ENCODE results near the gene MAP4.

MAP4 gene

DNA sequence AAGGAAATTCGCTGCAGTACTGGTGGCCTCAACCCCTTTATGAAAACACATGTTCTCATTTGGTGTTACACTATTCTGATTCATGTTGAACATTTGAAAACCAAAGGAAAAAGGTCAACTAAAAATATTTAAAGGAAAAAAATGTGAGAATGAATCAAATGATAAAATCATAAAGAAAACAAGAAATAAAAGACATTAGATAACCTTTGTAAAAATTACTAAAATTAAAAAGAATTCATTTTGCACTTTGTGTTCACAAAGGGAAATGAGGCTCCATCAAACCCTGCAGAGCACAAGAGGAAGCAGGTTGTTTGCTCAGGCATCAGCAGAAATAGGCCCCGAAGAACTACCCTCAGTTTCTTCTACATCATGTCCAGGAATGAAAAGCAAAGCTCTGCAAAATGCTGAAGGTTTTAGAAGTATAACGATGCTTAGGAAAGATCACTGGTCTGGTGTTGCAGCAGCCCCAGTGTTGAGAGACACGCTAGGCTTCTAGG is 41.2 kb downstream of the MAP4 start:
- no peaks in the 10 kb centered on the region for H3K9me3 ChIP-seq (ENCODE audit: insufficient read depth, low read depth, low read length)
- H2AFZ ChIP-seq (ENCODE audit: insufficient read depth, low read length, poor library complexity), result no peak overlapping the region
- no peaks in the 10 kb centered on the region for H3K27me3 ChIP-seq (ENCODE audit: insufficient read depth, low read length)
- H3K23ac ChIP-seq (ENCODE audit: low read length), result no peak overlapping the region
- no peaks in the 10 kb centered on the region for H3K79me1 ChIP-seq (ENCODE audit: low read length)
- no peak overlapping the region for H2AK5ac ChIP-seq (ENCODE audit: low read length)
- H3K79me2 ChIP-seq (ENCODE audit: control insufficient read depth, insufficient read depth, low read length, poor library complexity), result no peaks in the 10 kb centered on the region
- no peak overlapping the region for H2BK5ac ChIP-seq (ENCODE audit: low read depth, low read length, poor library complexity)
- no peak overlapping the region for H3K14ac ChIP-seq (ENCODE audit: low read length)
- H3K36me3 ChIP-seq (ENCODE audit: control insufficient read depth in 1 of 2, insufficient read depth in 2 of 2, low read length in 2 of 2), result peaks cover 1 to 5% of the 10 kb centered on the region in 2 experiments
- H4K8ac ChIP-seq (ENCODE audit: low read depth, low read length), result no peak overlapping the region
- H3K9ac ChIP-seq (ENCODE audit: low read length), result no peak overlapping the region
- no peak overlapping the region for H3K18ac ChIP-seq (ENCODE audit: low read length)
- H3K4me3 ChIP-seq (ENCODE audit: low read depth, low read length), result no peak overlapping the region
- no peak overlapping the region for H3K4me2 ChIP-seq (ENCODE audit: low read length)
- H2BK12ac ChIP-seq (ENCODE audit: low read length), result no peak overlapping the region
- H4K91ac ChIP-seq (ENCODE audit: low read depth, low read length), result no peak overlapping the region
- no peak overlapping the region for H4K12ac ChIP-seq (ENCODE audit: low read depth, low read length)
- H3K27ac ChIP-seq (ENCODE audit: low read depth, low read length), result no peak overlapping the region
- DNase-seq, result no peak
- no peak overlapping the region for H2BK120ac ChIP-seq (ENCODE audit: insufficient read depth, low read length, poor library complexity)
- H3K4ac ChIP-seq (ENCODE audit: low read depth, low read length), result no peak overlapping the region
- WGBS (ENCODE audit: extremely low coverage, insufficient coverage, insufficient read length), result no CpG with 5 or more reads among the region's 4 CpGs
- no peaks in the 10 kb centered on the region for H3K4me1 ChIP-seq (ENCODE audit: control insufficient read depth in 1 of 2, insufficient read depth in 2 of 2, low read length in 2 of 2)

DNA sequence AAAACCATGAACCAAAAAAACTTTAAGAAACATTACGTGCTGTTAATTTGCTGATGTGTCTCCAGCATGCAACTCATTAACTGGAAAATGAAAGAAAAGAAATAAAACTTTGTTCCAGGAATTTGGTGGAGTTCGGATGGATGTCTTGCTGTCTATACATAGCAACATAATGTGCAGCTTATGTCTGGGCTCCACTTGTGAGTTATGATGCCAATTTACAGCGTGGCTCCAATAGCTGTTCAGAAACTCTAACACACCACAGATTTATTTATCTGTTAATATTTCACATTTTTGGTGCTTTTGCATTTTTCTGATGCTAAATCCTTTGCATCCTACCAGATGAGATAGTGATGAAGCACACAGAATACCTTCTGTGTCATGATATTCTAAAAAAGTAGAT is 45.1 kb downstream of the MAP4 start:
- no peak overlapping the region for H3K14ac ChIP-seq (ENCODE audit: low read length)
- H3K79me1 ChIP-seq (ENCODE audit: low read length), result no peaks in the 10 kb centered on the region
- H2BK5ac ChIP-seq (ENCODE audit: low read depth, low read length, poor library complexity), result no peak overlapping the region
- no peak overlapping the region for H3K27ac ChIP-seq (ENCODE audit: low read depth, low read length)
- H3K27me3 ChIP-seq (ENCODE audit: insufficient read depth, low read length), result no peaks in the 10 kb centered on the region
- H2AFZ ChIP-seq (ENCODE audit: insufficient read depth, low read length, poor library complexity), result no peak overlapping the region
- H3K9ac ChIP-seq (ENCODE audit: low read length), result no peak overlapping the region
- H2AK5ac ChIP-seq (ENCODE audit: low read length), result no peak overlapping the region
- no peak overlapping the region for H3K4me3 ChIP-seq (ENCODE audit: low read depth, low read length)
- H3K36me3 ChIP-seq (ENCODE audit: control insufficient read depth in 1 of 2, insufficient read depth in 2 of 2, low read length in 2 of 2), result peaks cover 3 to 4% of the 10 kb centered on the region in 2 experiments
- H4K8ac ChIP-seq (ENCODE audit: low read depth, low read length), result no peak overlapping the region
- H2BK12ac ChIP-seq (ENCODE audit: low read length), result no peak overlapping the region
- H3K4ac ChIP-seq (ENCODE audit: low read depth, low read length), result no peak overlapping the region
- H3K4me1 ChIP-seq (ENCODE audit: control insufficient read depth in 1 of 2, insufficient read depth in 2 of 2, low read length in 2 of 2), result no peaks in the 10 kb centered on the region
- H3K18ac ChIP-seq (ENCODE audit: low read length), result no peak overlapping the region
- H4K91ac ChIP-seq (ENCODE audit: low read depth, low read length), result no peak overlapping the region
- no peak overlapping the region for H4K12ac ChIP-seq (ENCODE audit: low read depth, low read length)
- no peak overlapping the region for H3K4me2 ChIP-seq (ENCODE audit: low read length)
- WGBS (ENCODE audit: extremely low coverage, insufficient coverage, insufficient read length), result no CpG with 5 or more reads among the region's 3 CpGs
- H2BK120ac ChIP-seq (ENCODE audit: insufficient read depth, low read length, poor library complexity), result no peak overlapping the region
- no peaks in the 10 kb centered on the region for H3K79me2 ChIP-seq (ENCODE audit: control insufficient read depth, insufficient read depth, low read length, poor library complexity)
- H3K23ac ChIP-seq (ENCODE audit: low read length), result no peak overlapping the region
- no peak for DNase-seq
- H3K9me3 ChIP-seq (ENCODE audit: insufficient read depth, low read depth, low read length), result no peaks in the 10 kb centered on the region

DNA sequence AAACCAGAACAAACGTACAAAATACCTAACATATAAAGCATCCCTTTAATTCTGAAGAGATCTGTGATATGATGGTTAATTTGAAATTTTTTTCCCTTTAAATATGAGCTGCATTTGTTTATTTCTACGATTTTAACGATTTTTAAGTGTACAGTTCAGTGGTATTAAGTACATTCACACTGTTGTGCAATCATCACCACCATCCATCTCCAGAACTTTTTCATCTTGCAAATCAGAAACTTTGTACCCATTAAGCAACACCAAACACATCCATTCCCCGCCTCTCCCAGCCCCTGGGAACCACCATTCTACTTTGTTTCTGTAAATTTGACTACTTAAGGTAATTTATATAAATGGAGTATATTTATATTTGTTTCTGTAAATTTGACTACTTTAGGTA is 51.5 kb downstream of the MAP4 start:
- Histone ChIP-seq H2AFZ (ENCODE audit: insufficient read depth, low read length, poor library complexity) (no peak overlapping the region), H3K9me3 (ENCODE audit: insufficient read depth, low read depth, low read length) (no peaks in the 10 kb centered on the region), H2BK12ac (ENCODE audit: low read length) (no peak overlapping the region), H3K4ac (ENCODE audit: low read depth, low read length) (no peak overlapping the region), H3K4me2 (ENCODE audit: low read length) (no peak overlapping the region), H3K18ac (ENCODE audit: low read length) (no peak overlapping the region), H4K12ac (ENCODE audit: low read depth, low read length) (no peak overlapping the region), H3K79me2 (ENCODE audit: control insufficient read depth, insufficient read depth, low read length, poor library complexity) (no peaks in the 10 kb centered on the region), H3K36me3 (ENCODE audit: control insufficient read depth in 1 of 2, insufficient read depth in 2 of 2, low read length in 2 of 2) (peaks cover 0 to 3% of the 10 kb centered on the region in 2 experiments), H3K9ac (ENCODE audit: low read length) (no peak overlapping the region), H2AK5ac (ENCODE audit: low read length) (no peak overlapping the region), H3K4me3 (ENCODE audit: low read depth, low read length) (no peak overlapping the region), H3K4me1 (ENCODE audit: control insufficient read depth in 1 of 2, insufficient read depth in 2 of 2, low read length in 2 of 2) (peaks cover 5 to 8% of the 10 kb centered on the region in 2 experiments), H3K27ac (ENCODE audit: low read depth, low read length) (no peak overlapping the region), H2BK120ac (ENCODE audit: insufficient read depth, low read length, poor library complexity) (no peak overlapping the region), H2BK5ac (ENCODE audit: low read depth, low read length, poor library complexity) (no peak overlapping the region), H3K23ac (ENCODE audit: low read length) (no peak overlapping the region), H3K27me3 (ENCODE audit: insufficient read depth, low read length) (no peaks in the 10 kb centered on the region), H3K14ac (ENCODE audit: low read length) (no peak overlapping the region), H4K8ac (ENCODE audit: low read depth, low read length) (no peak overlapping the region), H3K79me1 (ENCODE audit: low read length) (no peaks in the 10 kb centered on the region), H4K91ac (ENCODE audit: low read depth, low read length) (no peak overlapping the region)
- no CpG with 5 or more reads among the region's 4 CpGs for WGBS (ENCODE audit: extremely low coverage, insufficient coverage, insufficient read length)
- peak in 1 of 2 donors; percentile 26 for DNase-seq

DNA sequence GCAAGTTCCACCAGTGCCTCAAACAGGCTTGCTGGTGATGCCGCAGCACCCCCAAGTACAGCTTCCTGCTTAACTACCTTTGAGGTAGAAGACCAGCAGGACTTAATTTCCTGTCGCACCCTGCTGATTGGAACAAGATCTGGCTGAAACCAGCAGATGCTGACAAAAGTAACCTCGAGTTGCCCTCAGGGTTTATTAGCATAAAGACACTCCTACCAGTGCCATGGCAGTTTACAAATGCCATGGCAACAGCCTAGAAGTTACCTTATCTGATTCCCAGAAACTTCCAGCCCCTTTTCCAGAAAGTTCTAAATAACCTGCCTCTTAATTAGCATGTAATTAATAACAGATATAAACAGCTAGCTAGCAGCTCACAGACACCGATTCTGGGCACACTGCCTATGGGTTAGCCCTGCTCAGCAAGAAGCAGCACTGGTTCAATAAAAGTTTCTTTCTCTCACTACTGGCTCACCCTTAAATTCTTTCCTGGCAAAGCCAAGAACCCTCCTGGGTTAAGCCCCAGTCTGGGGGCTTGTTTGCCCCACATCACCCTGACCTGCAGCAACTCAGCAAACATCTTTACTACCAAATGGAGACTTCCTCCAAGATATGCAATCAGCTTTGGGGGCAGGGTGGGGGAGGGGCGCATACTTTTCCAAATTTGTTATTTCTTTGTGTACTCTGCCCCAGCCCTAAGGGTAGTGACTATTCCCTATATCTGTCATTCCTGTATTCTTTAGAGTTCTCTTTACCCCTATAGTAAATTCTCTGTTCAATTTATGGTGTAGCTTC is 54.2 kb downstream of the MAP4 start:
- Histone ChIP-seq H3K4ac (ENCODE audit: low read depth, low read length) (no peak overlapping the region), H3K4me1 (ENCODE audit: control insufficient read depth in 1 of 2, insufficient read depth in 2 of 2, low read length in 2 of 2) (peaks cover 5 to 8% of the 10 kb centered on the region in 2 experiments), H3K4me2 (ENCODE audit: low read length) (no peak overlapping the region), H2AK5ac (ENCODE audit: low read length) (no peak overlapping the region), H2AFZ (ENCODE audit: insufficient read depth, low read length, poor library complexity) (no peak overlapping the region), H3K14ac (ENCODE audit: low read length) (no peak overlapping the region), H3K27ac (ENCODE audit: low read depth, low read length) (no peak overlapping the region), H4K8ac (ENCODE audit: low read depth, low read length) (no peak overlapping the region), H2BK120ac (ENCODE audit: insufficient read depth, low read length, poor library complexity) (no peak overlapping the region), H3K9me3 (ENCODE audit: insufficient read depth, low read depth, low read length) (no peaks in the 10 kb centered on the region), H3K36me3 (ENCODE audit: control insufficient read depth in 1 of 2, insufficient read depth in 2 of 2, low read length in 2 of 2) (peaks cover 0 to 4% of the 10 kb centered on the region in 2 experiments), H4K91ac (ENCODE audit: low read depth, low read length) (no peak overlapping the region), H2BK12ac (ENCODE audit: low read length) (no peak overlapping the region), H4K12ac (ENCODE audit: low read depth, low read length) (no peak overlapping the region), H3K79me1 (ENCODE audit: low read length) (no peaks in the 10 kb centered on the region), H3K23ac (ENCODE audit: low read length) (no peak overlapping the region), H3K79me2 (ENCODE audit: control insufficient read depth, insufficient read depth, low read length, poor library complexity) (no peaks in the 10 kb centered on the region), H2BK5ac (ENCODE audit: low read depth, low read length, poor library complexity) (no peak overlapping the region), H3K27me3 (ENCODE audit: insufficient read depth, low read length) (no peaks in the 10 kb centered on the region), H3K4me3 (ENCODE audit: low read depth, low read length) (no peak overlapping the region), H3K9ac (ENCODE audit: low read length) (no peak overlapping the region), H3K18ac (ENCODE audit: low read length) (no peak overlapping the region)
- peak in 1 of 2 donors; percentile 37 for DNase-seq
- WGBS (ENCODE audit: extremely low coverage, insufficient coverage, insufficient read length), result no CpG with 5 or more reads among the region's 5 CpGs

Measured in trophoblast cell (in vitro differentiated cells and primary cell).